RCC 7860 (cell line): ENCODE results near the gene AKAP1.

Source experiments
- DNase-seq: peaks from one replicate; pipeline ENCODE4 v3.0.0-alpha.2; 2015; ENCODE audit warnings: low spot score
- FAIRE-seq: peaks from 2 replicates; lab custom pipeline; 2012; peaks lifted over from hg19 to GRCh38; lab: Jason Lieb, UNC

The AKAP1 gene

GRCh38 chr17:57084802-57085447 lies at the start of gene AKAP1:
Gene AKAP1 (plus strand): TSS chr17:57085246. CDS start chr17:57105465, 20,219 bp downstream.
- DNase-seq (peak; percentile 81), FAIRE-seq (no peak)

- DNase-seq: no peak
- no peak for FAIRE-seq
Observed at GRCh38 chr17:57035971-57036481, 49.0 kb upstream of the AKAP1 start.

- no peak for DNase-seq
- FAIRE-seq: no peak
Observed at GRCh38 chr17:57037411-57037810, 47.6 kb upstream of the AKAP1 start.

- DNase-seq (no peak), FAIRE-seq (no peak)
Observed at GRCh38 chr17:57038486-57038885, 46.6 kb upstream of the AKAP1 start.

GRCh38 chr17:57040571-57040970 lies 44.5 kb upstream of the AKAP1 start:
- no peak for DNase-seq
- no peak for FAIRE-seq

- FAIRE-seq: no peak
- DNase-seq: no peak
Observed at GRCh38 chr17:57043276-57043675, 41.8 kb upstream of the AKAP1 start.

GRCh38 chr17:57044976-57045867 lies 39.8 kb upstream of the AKAP1 start:
- DNase-seq (no peak), FAIRE-seq (no peak)

GRCh38 chr17:57045868-57046704 lies 39.0 kb upstream of the AKAP1 start:
- FAIRE-seq (no peak), DNase-seq (no peak)

- no peak for DNase-seq
- FAIRE-seq: no peak
Observed at GRCh38 chr17:57046749-57047148, 38.3 kb upstream of the AKAP1 start.

GRCh38 chr17:57048096-57048495 lies 37.0 kb upstream of the AKAP1 start:
- FAIRE-seq (no peak), DNase-seq (no peak)

- DNase-seq (no peak), FAIRE-seq (no peak)
Observed at GRCh38 chr17:57050306-57050705, 34.7 kb upstream of the AKAP1 start.

- no peak for FAIRE-seq
- DNase-seq: no peak
Observed at GRCh38 chr17:57051886-57052361, 33.1 kb upstream of the AKAP1 start.

GRCh38 chr17:57062865-57063264 lies 22.2 kb upstream of the AKAP1 start:
- DNase-seq (no peak), FAIRE-seq (no peak)

- FAIRE-seq (no peak), DNase-seq (no peak)
Observed at GRCh38 chr17:57067162-57067561, 17.9 kb upstream of the AKAP1 start.

- no peak for FAIRE-seq
- no peak for DNase-seq
Observed at GRCh38 chr17:57067781-57068180, 17.3 kb upstream of the AKAP1 start.

GRCh38 chr17:57068222-57068658 lies 16.8 kb upstream of the AKAP1 start:
- no peak for DNase-seq
- no peak for FAIRE-seq

- DNase-seq: no peak
- no peak for FAIRE-seq
Observed at GRCh38 chr17:57068707-57069106, 16.3 kb upstream of the AKAP1 start.

GRCh38 chr17:57071991-57072944 lies 12.8 kb upstream of the AKAP1 start:
- no peak for FAIRE-seq
- no peak for DNase-seq

GRCh38 chr17:57073626-57074025 lies 11.4 kb upstream of the AKAP1 start:
- DNase-seq (no peak), FAIRE-seq (no peak)

GRCh38 chr17:57075193-57075592 lies 9.9 kb upstream of the AKAP1 start:
- FAIRE-seq (no peak), DNase-seq (no peak)
